K562 treated with DMSO at 1 percent for 48 hours (cell line): Measurements from ENCODE around the gene BICRAL. TPM values are rescaled to one million over a fixed set of nuclear protein-coding genes. Genes with fewer than 3 reads are reported as not detected.

ENCODE experiments used
- total RNA-seq: library from RNA; unstranded; fragments of 300-600 nt; gene quantifications from 2 replicates; pipeline ENCODE4 v1.2.3, GENCODE V29; 2022; ENCODE audit warnings: low replicate concordance; ENCODE audit errors: extremely low read depth

BICRAL gene, protein sequence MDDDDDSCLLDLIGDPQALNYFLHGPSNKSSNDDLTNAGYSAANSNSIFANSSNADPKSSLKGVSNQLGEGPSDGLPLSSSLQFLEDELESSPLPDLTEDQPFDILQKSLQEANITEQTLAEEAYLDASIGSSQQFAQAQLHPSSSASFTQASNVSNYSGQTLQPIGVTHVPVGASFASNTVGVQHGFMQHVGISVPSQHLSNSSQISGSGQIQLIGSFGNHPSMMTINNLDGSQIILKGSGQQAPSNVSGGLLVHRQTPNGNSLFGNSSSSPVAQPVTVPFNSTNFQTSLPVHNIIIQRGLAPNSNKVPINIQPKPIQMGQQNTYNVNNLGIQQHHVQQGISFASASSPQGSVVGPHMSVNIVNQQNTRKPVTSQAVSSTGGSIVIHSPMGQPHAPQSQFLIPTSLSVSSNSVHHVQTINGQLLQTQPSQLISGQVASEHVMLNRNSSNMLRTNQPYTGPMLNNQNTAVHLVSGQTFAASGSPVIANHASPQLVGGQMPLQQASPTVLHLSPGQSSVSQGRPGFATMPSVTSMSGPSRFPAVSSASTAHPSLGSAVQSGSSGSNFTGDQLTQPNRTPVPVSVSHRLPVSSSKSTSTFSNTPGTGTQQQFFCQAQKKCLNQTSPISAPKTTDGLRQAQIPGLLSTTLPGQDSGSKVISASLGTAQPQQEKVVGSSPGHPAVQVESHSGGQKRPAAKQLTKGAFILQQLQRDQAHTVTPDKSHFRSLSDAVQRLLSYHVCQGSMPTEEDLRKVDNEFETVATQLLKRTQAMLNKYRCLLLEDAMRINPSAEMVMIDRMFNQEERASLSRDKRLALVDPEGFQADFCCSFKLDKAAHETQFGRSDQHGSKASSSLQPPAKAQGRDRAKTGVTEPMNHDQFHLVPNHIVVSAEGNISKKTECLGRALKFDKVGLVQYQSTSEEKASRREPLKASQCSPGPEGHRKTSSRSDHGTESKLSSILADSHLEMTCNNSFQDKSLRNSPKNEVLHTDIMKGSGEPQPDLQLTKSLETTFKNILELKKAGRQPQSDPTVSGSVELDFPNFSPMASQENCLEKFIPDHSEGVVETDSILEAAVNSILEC
- total RNA-seq = not detected in 2 replicates

GRCh38 chr6:42781796-42782688 lies at the start of gene BICRAL:
BICRAL (plus strand) TSS chr6:42782052; CDS start chr6:42822023, 39,971 bp downstream.

DNA sequence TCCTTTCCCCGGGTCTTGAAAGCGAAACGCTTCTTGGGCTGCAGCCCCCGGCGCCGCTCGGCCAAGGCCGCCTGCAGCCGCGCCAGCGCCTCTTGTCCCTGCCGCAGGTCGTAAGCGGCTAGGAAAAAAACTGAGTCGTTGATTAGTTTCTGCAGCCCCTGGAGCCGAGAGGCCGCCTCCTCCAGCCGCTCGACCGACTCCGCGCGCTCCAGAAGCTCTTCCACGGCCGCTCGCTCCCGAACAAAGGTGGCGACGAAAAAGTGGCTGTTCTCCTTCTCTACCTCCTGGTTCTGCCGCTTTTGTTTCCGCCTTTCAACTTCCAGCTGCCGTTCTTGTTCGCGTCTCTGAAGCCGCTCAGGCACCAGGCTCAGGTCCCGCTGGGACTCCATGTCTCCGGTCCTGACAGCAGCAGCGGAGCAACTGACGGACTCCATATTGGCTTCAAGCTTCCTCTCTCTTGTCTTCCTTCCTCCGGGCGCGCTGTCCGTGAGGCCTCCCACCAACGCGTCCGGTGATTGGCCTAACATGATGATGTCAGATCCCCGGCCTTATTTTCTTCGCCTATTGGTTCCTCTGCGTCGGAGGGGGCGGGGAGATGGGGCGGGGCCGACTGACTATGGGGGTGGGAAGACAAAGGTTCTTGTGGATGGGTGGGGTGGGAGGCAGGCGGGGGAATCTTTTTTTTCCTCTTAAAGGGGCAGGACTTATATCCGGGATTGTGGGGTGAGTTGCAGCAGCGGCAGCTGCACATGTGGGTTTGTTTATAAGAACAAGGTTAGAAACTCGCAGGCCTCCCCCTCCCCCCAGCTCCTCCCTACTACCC lies 36.0 kb upstream of the BICRAL start, which contains the start of gene TBCC:
Gene TBCC (minus strand): TSS at position 464 of the 823 bp plus-strand sequence. CDS start 30 bp downstream, at position 434.

GRCh38 chr6:42879372-42880239 lies 97.8 kb downstream of the BICRAL start, which contains the start of gene RPL7L1:
RPL7L1 (plus strand) TSS chr6:42879616; CDS start chr6:42879911, 295 bp downstream.

DNA sequence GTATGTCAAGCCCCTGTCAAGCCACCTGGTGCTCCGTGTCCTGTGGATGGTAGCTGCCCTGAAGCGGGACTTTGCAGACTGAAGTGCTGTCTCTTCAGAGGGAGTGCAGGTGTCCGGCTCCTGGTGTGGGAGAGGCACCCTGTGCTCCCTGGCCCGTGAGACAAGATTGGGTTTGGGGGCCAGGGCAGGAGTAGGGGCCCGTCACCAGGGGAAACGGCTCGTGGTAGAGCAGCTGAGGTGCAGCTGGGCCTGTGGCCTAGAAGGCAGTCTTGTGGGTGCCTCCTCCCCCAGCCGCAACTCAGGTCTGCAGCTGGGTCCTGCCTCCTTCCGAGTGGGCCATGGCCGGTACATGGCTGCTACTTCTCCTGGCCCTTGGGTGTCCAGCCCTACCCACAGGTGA lies 133.9 kb downstream of the BICRAL start, which contains the start of gene PTCRA:
Gene PTCRA (plus strand): TSS at position 322 of the 400 bp plus-strand sequence. CDS start 17 bp downstream, at position 339.

Other genes starting within 250 kb of the BICRAL start
- gene UBR2, start 218.0 kb upstream of the BICRAL start, total RNA-seq = not detected in 2 replicates
- gene PRPH2, start 59.5 kb upstream of the BICRAL start, total RNA-seq = not detected in 2 replicates
- not detected in 2 replicates for gene TBCC, start 35.9 kb upstream of the BICRAL start, total RNA-seq
- gene RPL7L1, start 97.6 kb downstream of the BICRAL start, total RNA-seq = not detected in 2 replicates
- not detected in 2 replicates for gene PTCRA, start 134.0 kb downstream of the BICRAL start, total RNA-seq
- not detected in 2 replicates for gene CNPY3, start 147.4 kb downstream of the BICRAL start, total RNA-seq
- gene GNMT, start 178.7 kb downstream of the BICRAL start, total RNA-seq = not detected in 2 replicates
- not detected in 2 replicates for gene PEX6, start 197.1 kb downstream of the BICRAL start, total RNA-seq
- gene PPP2R5D, start 202.5 kb downstream of the BICRAL start, total RNA-seq = not detected in 2 replicates
- gene MEA1, start 231.9 kb downstream of the BICRAL start, total RNA-seq = not detected in 2 replicates
- gene KLHDC3, start 232.2 kb downstream of the BICRAL start, total RNA-seq = not detected in 2 replicates
- not detected in 2 replicates for gene RRP36, start 239.6 kb downstream of the BICRAL start, total RNA-seq